BE2C (cell line): ENCODE results near the gene SGTA.

ENCODE experiments used
- DNase-seq: peaks from one replicate; pipeline ENCODE4 v3.0.0-alpha.2; 2020
- H3K27me3 ChIP-seq: fragments of 250-450 bp; sonication (Bioruptor Pico); 2 replicates; pipeline ENCODE4 v1.5.1; 2020; ENCODE audit warnings: mild to moderate bottlenecking
- H3K36me3 ChIP-seq: fragments of 250-450 bp; sonication (Bioruptor Pico); 2 replicates; pipeline ENCODE4 v1.5.1; 2020; ENCODE audit warnings: mild to moderate bottlenecking
- H3K4me1 ChIP-seq: fragments of 250-450 bp; sonication (Bioruptor Pico); 2 replicates; pipeline ENCODE4 v1.5.1; 2020
- H3K4me3 ChIP-seq: 2 replicates; pipeline ENCODE4 v1.5.1; 2011; ENCODE audit warnings: low read depth, low read length
- H3K9me3 ChIP-seq: fragments of 250-450 bp; sonication (Bioruptor Pico); 2 replicates; pipeline ENCODE4 v1.5.1; 2020
- TF ChIP-seq, protein P1 (sequence below): IDR thresholded peaks from 2 replicates; pipeline ENCODE4 v1.5.1; 2012; ENCODE audit warnings: mild to moderate bottlenecking, low read depth, low read length

SGTA gene

DNA sequence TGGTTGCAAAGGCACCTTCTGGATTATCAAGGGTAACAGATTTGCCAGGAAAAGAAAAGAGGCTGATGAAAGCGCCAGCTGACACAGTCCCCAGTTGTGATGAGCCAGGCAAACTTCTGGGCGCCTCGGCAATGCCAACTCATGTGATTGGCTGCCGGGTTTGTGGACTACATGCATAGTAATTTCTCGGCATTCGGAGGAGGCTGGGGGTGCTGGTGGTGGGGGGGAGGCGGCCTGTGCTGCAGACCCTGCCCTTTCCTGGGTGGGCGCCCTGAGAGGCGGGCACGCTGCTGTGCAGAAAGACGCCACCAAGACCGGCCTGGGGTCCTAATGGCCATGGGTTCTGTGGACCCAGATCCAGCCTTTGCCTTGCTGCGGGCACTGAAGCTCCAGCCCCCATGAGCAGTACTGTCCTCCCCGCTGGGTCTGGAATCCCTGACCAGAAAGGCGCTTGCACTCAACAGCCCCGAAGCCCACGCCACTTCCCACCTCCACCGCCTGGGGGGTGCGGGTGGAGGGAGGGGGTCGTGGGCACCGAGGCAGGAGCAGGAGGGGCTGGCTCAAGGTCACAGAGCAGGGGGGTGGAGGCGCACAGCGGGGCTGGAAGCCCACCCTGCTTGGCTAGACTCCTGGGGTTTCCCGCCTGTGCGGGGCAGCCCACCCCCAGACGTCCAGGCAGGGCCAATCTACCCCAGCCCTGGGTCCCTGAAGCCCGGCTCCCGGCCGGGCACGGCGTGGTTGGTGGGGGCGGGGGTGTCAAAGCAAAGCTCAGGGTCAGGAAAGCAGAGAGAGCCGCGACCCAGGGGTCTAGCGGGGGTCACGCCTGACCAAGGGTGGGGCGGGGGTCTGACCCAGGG is 62.9 kb downstream of the SGTA start:
- Histone ChIP-seq H3K4me1 (peaks cover 8% of the 10 kb centered on the region), H3K4me3 (peak overlapping the region; percentile 65), H3K36me3 (peaks cover 14% of the 10 kb centered on the region), H3K9me3 (0 out of 2 replicates have a peak, but pooled peaks cover 5% of the 10 kb centered on the region), H3K27me3 (no peaks in the 10 kb centered on the region)
- no peak for DNase-seq
- TF ChIP-seq, protein P1, sequence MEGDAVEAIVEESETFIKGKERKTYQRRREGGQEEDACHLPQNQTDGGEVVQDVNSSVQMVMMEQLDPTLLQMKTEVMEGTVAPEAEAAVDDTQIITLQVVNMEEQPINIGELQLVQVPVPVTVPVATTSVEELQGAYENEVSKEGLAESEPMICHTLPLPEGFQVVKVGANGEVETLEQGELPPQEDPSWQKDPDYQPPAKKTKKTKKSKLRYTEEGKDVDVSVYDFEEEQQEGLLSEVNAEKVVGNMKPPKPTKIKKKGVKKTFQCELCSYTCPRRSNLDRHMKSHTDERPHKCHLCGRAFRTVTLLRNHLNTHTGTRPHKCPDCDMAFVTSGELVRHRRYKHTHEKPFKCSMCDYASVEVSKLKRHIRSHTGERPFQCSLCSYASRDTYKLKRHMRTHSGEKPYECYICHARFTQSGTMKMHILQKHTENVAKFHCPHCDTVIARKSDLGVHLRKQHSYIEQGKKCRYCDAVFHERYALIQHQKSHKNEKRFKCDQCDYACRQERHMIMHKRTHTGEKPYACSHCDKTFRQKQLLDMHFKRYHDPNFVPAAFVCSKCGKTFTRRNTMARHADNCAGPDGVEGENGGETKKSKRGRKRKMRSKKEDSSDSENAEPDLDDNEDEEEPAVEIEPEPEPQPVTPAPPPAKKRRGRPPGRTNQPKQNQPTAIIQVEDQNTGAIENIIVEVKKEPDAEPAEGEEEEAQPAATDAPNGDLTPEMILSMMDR, result no peak

DNA sequence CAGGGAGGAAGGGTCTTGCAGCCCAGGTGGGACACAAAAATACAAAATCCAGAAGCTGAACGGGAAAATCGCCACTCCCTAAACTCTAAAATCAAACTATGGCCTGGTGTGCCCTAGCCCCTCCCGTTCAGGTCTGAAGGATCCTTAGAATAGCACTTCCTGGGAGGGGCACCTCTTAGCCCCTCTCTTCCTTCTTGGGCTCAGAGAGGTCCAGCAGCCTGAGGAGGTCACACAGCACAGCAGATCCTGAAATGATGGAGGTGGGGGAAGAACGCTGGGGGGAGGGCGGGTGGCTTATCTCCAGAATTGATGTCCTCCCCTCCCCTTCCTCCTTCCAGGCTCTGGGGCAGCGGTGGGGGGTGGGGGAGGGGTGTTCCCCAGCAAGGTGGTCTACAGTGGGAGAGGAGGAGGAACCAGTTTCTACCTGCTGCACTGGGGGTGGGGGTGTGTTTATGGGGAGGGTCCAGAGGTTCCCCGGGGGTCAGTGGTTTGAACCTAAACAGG is 63.8 kb downstream of the SGTA start:
- Histone ChIP-seq H3K36me3 (peaks cover 14% of the 10 kb centered on the region), H3K4me1 (peaks cover 8% of the 10 kb centered on the region), H3K4me3 (no peak overlapping the region), H3K9me3 (0 out of 2 replicates have a peak, but pooled peaks cover 5% of the 10 kb centered on the region), H3K27me3 (no peaks in the 10 kb centered on the region)
- TF ChIP-seq, protein P1, result no peak
- DNase-seq, result no peak

DNA sequence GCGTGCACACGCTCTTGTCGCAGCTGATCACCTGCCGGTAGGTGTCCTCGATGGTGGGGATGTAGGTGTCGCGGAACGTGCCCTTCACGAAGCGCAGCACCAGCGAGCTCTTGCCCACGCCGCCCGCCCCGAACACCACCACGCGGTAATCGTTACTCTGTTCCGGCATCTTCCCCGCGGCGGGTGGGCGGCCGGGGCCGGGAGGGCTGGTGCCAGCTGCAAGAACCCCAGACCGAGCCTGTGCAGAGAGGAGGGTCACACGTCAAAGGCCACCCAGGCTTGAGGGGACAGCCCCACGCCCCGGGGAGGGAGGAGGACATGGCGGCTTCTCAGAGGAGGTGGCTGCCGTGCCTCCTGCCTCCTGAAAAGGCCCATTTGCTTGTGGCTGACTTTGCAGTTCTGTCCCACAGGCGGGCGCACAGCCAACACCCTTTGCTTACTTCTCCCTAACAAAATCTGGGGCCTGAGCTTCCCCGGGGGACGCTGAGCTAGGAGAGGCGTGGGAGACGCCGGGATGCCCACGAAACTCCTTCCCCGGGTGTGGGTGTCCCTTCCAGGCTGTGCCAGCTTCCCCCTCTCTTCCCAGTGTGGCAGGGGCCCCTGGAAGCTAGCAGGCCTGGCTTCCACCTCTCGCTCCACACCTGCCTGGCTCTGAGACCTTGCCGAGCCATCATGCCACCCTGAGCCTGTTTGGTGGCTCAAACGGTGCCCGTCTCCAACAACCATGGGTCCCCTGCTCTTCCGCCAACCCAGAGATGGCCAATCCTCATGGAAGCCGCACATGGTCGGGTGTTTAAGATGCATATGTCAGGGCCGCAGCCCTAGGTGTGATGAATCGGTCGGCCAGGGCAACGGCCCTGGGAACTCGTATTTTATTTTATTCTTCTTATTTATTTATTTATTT is 65.2 kb downstream of the SGTA start:
- H3K9me3 ChIP-seq, result 0 out of 2 replicates have a peak, but pooled peaks cover 5% of the 10 kb centered on the region
- peaks cover 2% of the 10 kb centered on the region for H3K4me1 ChIP-seq
- no peaks in the 10 kb centered on the region for H3K27me3 ChIP-seq
- no peak overlapping the region for H3K4me3 ChIP-seq
- TF ChIP-seq, protein P1, result no peak
- DNase-seq, result no peak
- H3K36me3 ChIP-seq, result peaks cover 14% of the 10 kb centered on the region

DNA sequence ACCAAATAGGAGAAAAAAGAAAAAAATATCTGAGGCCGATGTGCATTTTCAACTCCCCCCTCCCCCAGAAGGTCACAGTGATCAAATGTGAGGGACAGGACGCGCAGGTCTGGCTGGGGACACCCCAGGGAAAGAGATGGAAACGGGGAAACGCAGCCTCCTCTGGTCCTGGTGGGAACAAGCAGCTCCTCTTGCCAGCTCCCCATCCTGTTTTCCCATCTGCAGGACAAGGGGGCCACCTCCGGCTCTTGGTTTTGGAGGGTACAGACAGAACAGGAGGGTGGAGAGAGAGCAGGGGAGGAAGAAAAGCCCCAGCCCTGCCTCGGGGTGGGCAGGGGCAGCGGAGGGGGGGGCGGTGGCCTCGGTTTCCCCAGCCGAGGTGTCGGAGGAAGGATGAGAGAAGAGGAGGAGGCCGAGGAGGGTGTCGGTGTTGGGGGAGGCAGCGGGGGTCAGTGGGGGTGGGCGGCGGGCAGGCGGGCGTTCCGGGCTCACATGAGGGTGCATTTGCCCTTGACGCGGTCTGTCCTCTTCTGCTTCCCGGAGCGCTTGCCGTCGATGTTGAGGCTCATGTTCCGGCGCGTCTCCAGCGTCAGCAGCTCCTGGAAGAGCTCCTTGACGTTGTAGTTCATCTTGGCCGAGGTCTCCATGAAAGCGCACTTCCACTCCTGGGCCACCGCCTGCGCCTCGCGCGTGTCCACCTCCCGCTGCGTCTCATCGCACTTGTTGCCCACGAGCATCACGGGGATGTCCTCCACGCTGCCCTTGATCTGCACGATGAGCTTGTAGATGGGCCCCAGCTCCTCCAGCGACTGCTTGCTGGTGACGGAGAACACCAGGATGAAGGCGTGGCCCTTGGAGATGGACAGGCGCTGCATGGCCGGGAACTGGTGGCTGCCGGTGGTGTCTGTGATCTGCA is 66.1 kb downstream of the SGTA start:
- TF ChIP-seq, protein P1, result no peak
- Histone ChIP-seq H3K36me3 (peaks cover 14% of the 10 kb centered on the region), H3K4me3 (no peak overlapping the region), H3K27me3 (no peaks in the 10 kb centered on the region), H3K4me1 (no peaks in the 10 kb centered on the region), H3K9me3 (0 out of 2 replicates have a peak, but pooled peaks cover 5% of the 10 kb centered on the region)
- no peak for DNase-seq

DNA sequence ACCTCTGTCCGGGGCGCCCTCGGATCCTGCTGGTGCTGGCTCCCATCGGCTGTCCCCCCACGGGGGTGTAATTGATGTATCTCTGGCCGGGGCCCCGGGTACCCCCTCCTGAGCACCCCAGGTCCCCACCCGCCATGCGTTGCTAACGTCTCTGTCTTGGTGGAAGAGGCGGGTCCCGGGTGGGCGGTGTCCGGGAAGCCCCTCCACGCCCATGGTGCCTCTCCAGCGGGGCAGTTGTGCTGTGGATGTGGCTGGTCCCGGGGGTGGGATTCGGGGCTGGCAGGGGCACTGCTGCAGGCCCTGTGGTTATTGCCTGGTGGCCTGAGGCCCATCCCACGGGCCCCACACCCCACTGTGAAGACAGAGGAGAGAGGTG is 66.8 kb downstream of the SGTA start:
- Histone ChIP-seq H3K4me1 (no peaks in the 10 kb centered on the region), H3K4me3 (no peak overlapping the region), H3K36me3 (peaks cover 14% of the 10 kb centered on the region), H3K27me3 (no peaks in the 10 kb centered on the region), H3K9me3 (0 out of 2 replicates have a peak, but pooled peaks cover 5% of the 10 kb centered on the region)
- TF ChIP-seq, protein P1, result no peak
- DNase-seq, result no peak
